ENCODE measurements around the gene VWC2L.

Gene VWC2L

DNA sequence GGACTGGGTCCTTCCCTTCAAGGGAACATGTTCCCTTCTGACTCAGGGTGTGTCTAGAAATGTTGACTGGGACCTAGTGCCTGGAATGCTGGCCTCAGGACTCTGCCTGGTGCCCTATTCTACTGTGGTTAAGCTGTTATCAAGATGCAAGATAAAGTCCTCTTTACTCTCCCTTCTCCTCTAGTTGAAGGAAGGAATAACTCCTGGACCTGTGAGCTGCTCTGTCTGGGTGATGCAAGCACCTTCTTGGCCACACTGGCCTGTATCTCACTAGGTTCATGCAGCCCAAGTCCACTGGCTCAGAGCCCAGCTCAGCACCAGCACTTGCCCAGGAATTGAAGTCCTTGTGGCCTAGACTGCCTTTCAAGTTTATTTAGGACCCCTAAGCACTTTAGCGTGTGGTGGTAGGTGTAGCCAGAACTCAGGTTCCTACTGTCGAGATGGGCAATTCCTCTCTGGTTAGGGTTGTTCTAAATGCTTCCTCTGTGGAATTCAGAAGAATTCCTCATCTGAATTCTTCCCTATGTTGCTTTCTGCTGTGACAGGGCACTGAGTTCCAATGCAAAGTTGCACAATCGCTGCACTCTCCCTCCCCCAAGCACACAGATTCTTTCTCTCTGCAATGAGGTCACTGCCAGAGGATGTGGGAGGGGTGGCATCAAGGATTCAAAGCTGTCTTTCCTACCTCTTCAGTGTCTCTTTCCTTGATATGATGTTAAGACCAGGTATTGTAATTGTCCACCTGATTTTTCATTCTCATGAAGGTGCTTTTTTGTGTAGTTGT lies 54.7 kb downstream of the VWC2L start:
- DNase-seq (ENCODE audit: low read depth in 2 of 2): no peak

GRCh38 chr2:214469728-214470127 lies 58.9 kb downstream of the VWC2L start:
- no peak for DNase-seq (ENCODE audit: low read depth in 2 of 2)

DNA sequence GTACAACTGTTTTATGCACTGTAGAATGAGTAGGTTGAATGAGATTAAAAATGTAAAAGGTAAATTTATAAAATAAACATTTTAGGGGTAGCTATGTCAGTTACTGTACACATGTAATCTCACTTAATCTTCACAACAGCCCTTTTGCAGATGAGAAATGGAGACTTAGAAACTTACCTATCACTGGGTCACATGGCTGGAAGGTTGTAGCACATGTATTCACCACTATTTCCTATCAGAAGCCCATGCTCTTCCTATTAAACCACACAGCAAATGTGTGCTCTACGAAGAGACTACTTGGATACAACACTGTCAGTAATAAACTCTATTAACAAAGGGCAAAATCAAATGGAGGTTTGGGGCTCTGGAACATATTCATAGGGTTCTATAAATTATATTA lies 60.5 kb downstream of the VWC2L start:
- no peak for DNase-seq (ENCODE audit: low read depth in 2 of 2)

GRCh38 chr2:214471990-214472389 lies 61.1 kb downstream of the VWC2L start:
- DNase-seq (ENCODE audit: low read depth in 2 of 2): no peak

- no peak for DNase-seq (ENCODE audit: low read depth in 2 of 2)
These were observed 66.5 kb downstream of the VWC2L start for GRCh38 chr2:214477305-214477704.

- no peak for DNase-seq (ENCODE audit: low read depth in 2 of 2)
These were observed 70.3 kb downstream of the VWC2L start for GRCh38 chr2:214481204-214481603.

DNA sequence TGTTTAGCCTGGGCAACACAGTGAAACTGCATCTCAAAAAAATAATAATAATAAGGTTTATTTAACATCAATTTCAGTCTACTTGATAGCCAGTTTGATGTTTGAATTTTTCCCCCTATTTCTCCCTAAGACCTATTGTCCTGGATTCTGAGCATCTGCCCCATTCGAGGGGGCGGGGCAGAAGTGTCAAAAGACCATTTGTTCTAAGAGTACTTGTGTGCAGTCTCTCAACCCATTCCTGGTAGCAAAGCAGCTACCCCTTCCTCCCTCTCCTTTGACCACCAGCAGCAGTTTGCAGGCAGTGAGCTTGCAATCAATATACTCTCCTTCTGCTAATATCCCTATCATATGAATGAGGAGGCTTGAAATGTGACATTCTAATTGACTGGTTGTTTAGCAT lies 71.9 kb downstream of the VWC2L start:
- no peak for DNase-seq (ENCODE audit: low read depth in 2 of 2)

DNA sequence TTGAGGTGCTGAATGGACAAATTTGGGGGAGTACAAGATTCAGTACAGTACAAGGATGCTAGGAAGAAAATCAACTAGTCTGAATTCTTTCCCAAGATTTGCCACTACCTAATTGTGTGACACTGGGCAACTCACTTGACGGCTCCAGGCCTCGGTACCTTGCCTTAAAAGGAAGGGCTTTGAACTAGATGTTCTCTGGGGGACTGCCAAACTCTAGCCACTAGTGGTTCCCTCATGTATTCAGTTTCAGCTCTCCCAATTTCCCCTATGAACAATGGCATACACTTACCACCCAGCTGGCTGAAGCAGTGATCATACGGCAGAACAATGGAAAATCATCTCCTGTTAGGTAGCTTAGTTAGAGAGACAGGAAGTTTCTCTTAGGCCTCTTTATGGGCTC lies 73.4 kb downstream of the VWC2L start:
- no peak for DNase-seq (ENCODE audit: low read depth in 2 of 2)

DNA sequence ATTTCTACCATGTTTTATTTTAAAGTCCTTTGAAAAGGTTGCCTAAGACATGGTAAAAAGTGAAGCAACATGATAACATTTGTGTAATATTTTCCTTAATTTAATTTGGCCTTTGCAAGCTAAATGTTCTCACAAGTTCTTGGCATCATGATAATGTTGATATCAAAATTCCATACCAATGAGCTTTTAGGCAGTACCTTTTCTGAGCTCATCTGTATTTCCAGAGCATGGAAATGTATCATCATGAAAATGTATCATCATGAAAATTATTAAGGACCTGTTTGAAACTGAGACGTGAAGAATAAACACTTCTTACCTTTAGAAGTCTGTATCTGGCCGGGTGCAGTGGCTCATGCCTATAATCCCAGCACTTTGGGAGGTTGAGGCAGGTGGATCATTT lies 73.8 kb downstream of the VWC2L start:
- no peak for DNase-seq (ENCODE audit: low read depth in 2 of 2)

DNA sequence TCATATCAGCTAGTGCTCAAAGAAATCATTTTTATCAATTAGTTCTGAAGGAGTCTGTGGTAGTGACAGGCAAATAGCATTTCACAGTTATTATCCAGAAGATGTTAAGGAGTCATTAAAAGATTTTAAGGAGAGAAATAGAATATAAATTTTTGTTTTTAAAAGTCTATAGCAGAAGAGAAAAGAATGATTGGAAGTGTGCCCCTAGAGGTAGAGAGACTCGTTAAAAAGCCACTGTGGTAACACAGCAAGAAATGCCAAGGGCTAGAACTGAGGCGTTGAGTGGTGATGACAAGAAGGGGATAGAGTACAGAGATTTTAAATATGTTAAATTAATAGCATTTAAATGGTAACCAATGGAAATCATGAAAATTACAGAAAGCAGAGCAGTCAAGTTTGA lies 78.3 kb downstream of the VWC2L start:
- no peak for DNase-seq (ENCODE audit: low read depth in 2 of 2)

GRCh38 chr2:214489702-214490101 lies 78.8 kb downstream of the VWC2L start:
- DNase-seq (ENCODE audit: low read depth in 2 of 2): no peak

DNA sequence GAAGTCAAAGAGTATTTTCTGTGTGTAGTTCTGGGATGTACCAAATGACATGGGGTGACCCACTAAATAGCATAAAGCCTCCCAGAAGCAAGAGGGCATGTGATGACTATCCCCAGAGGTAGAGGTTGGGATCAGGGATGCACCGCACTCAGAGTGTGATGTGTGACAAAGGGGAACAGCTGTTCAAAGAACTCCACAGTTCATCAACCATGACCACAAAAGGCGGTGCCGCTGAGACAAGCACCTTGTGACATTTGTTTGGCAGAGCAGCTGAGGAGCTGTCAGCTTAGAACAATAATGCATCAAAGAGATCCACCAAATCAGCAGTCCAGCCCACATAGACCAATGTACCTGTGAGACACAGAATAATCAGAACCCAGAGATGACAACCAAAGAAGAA lies 81.3 kb downstream of the VWC2L start:
- DNase-seq (ENCODE audit: low read depth in 2 of 2): no peak

- no peak for DNase-seq (ENCODE audit: low read depth in 2 of 2)
These were observed 81.8 kb downstream of the VWC2L start for GRCh38 chr2:214492608-214493007.

DNA sequence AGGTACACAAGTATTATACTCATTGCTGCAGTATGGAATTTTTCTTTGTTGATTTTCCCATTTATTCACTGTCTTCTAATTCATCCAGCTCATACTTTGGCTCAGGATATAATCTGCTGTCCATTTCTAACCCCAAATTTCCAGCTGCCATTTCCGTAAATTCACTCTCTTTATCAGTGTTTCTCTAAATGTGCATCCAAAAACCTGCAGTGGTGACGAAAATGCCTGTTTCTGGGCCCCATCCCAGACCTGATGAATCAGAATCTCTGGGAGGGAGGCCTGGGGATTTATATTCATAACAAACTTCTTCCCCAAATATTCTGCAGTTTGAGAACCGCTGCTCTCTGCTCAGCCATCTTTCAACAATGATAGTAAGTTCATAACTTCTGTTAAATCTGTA lies 86.6 kb downstream of the VWC2L start:
- DNase-seq (ENCODE audit: low read depth in 2 of 2): no peak

DNA sequence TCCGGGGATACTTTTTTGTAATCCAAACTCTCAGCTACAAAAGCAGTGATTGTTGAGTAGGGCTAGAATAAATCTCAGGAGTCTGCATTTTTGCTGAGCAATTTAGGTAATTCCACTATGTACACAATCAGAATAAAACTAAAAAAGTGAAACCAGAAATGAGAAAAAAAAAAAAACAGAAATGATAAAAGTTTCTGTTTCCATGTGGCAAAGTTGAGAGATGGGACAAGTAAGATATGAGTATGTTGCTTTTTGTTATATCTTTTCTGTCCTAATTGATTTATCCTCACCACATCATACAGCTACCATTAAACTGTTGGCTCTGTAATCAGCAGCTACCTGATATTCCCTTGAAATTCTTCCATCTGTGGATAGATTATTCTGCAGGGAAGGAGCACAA lies 92.7 kb downstream of the VWC2L start:
- DNase-seq (ENCODE audit: low read depth in 2 of 2): no peak

- DNase-seq (ENCODE audit: low read depth in 2 of 2): no peak
These were observed 93.9 kb downstream of the VWC2L start for GRCh38 chr2:214504599-214505376.

GRCh38 chr2:214507032-214507431 lies 96.2 kb downstream of the VWC2L start:
- DNase-seq (ENCODE audit: low read depth in 2 of 2): no peak

- no peak for DNase-seq (ENCODE audit: low read depth in 2 of 2)
These were observed 103.8 kb downstream of the VWC2L start for GRCh38 chr2:214514704-214515103.

- DNase-seq (ENCODE audit: low read depth in 2 of 2): no peak
These were observed 104.3 kb downstream of the VWC2L start for GRCh38 chr2:214515111-214515510.

DNA sequence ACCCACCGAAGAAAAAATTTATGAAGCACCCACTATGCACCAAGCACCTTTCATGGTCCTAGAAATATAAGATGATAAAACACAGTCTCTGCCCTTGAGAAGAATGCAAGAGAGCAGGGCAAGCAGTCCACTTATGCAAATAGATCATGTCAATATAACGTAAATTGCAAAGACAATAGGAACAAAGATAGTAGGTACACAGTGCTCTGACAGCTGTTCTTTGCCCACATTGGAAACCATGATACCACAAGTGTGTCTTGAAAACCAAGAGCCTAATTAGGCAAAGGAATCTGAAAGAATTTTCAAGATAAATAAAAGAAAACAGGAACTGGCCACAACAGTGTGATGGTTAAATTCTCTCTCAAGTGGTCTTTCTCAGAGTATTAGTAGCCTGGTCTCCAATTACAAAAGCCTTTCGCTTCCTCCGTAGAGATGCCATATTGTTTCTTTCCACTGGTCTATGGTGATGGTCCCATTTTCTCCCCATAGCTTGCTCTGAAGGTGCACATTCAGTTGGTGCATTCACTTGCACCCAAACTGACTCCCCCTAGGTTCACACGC lies 108.5 kb downstream of the VWC2L start:
- no peak for DNase-seq (ENCODE audit: low read depth in 2 of 2)

GRCh38 chr2:214529021-214529420 lies 118.2 kb downstream of the VWC2L start:
- DNase-seq (ENCODE audit: low read depth in 2 of 2): no peak

- DNase-seq (ENCODE audit: low read depth in 2 of 2): no peak
These were observed 118.7 kb downstream of the VWC2L start for GRCh38 chr2:214529514-214529913.

DNA sequence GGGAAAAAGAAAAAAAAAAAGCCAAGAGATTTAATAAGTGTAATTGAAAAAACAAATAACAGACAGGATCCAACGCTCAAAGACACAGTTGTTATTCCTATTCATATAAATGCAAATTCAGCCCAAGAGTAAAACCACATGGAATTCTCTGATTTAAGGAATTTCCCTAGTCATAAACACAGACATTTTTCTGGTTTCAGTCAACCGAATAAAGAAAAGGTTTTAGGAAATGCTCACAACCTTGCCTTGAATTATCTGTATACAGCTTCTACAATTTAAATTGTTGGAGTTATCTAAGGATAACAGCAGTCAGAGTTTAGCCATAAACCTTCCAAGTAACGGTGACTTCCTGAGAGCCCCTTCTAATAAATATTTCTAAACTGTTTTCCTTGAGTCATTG lies 122.7 kb downstream of the VWC2L start:
- DNase-seq (ENCODE audit: low read depth in 2 of 2): no peak
